Lung (tissue), 12 donors: Measurements from ENCODE around the gene CHSY1. TPM values are rescaled to one million over a fixed set of nuclear protein-coding genes. Genes with fewer than 3 reads are reported as not detected.
"Not testable (repeated sequence)": the region's sequence is repeated elsewhere in the genome, so short reads cannot be mapped to it uniquely, and the experiment has no call there.

Source experiments
- ATAC-seq: fragments of 200-7000 bp; cut with Tn5 transposase; one replicate; pipeline ENCODE4 v1.9.1; 2020; ENCODE audit warnings: moderate number of reproducible peaks; ENCODE audit not compliant: insufficient read depth, low FRiP score
- DNase-seq, 3 donors: peaks; one replicate each; pipeline ENCODE4 v3.0.0-alpha.2; 2013 to 2017
- H3K27ac ChIP-seq, 2 donors: one replicate each; pipeline ENCODE4 v1.5.1; 2013; ENCODE audit warnings: mild to moderate bottlenecking in 2 of 2, moderate library complexity in 2 of 2, control low read depth in 1 of 2, inconsistent platforms in 1 of 2, low read depth in 1 of 2, low read length in 1 of 2
- H3K27me3 ChIP-seq, 3 donors: one replicate each; pipeline ENCODE4 v1.5.1; 2013; ENCODE audit warnings: low read length in 2 of 3; ENCODE audit not compliant: control insufficient read depth in 3 of 3, insufficient read depth in 3 of 3
- H3K36me3 ChIP-seq, 4 donors: one replicate each; pipeline ENCODE4 v1.5.1; 2013; ENCODE audit warnings: low read length in 4 of 4, mild to moderate bottlenecking in 1 of 4, moderate library complexity in 1 of 4; ENCODE audit not compliant: control insufficient read depth in 4 of 4, insufficient read depth in 4 of 4
- H3K4me1 ChIP-seq, 5 donors: one replicate each; pipeline ENCODE4 v1.5.1; 2013; ENCODE audit warnings: low read length in 5 of 5, mild to moderate bottlenecking in 2 of 5, moderate library complexity in 1 of 5; ENCODE audit not compliant: control insufficient read depth in 5 of 5, insufficient read depth in 5 of 5
- H3K4me3 ChIP-seq: one replicate; pipeline ENCODE4 v1.5.1; 2013; ENCODE audit warnings: mild to moderate bottlenecking, control low read depth, moderate library complexity
- H3K9ac ChIP-seq, 2 donors: one replicate each; pipeline ENCODE4 v1.5.1; 2013; ENCODE audit warnings: low read length in 2 of 2, control low read depth in 1 of 2; ENCODE audit not compliant: insufficient read depth in 1 of 2
- H3K9me3 ChIP-seq, 4 donors: one replicate each; pipeline ENCODE4 v1.5.1; 2013; ENCODE audit warnings: low read length in 3 of 4, mild to moderate bottlenecking in 1 of 4, moderate library complexity in 1 of 4; ENCODE audit not compliant: control insufficient read depth in 4 of 4, insufficient read depth in 3 of 4
- CTCF ChIP-seq: IDR thresholded peaks from 2 replicates; pipeline ENCODE4 v1.5.1; 2012; ENCODE audit warnings: mild to moderate bottlenecking; ENCODE audit errors: control extremely low read depth, extremely low read depth
- WGBS, 2 donors: extraction: QIAGEN DNeasy Blood & Tissue Kit; methylation state at CpG; one replicate each; pipeline ENCODE4 v1.1.7; 2013; 5-methylcytosine and 5-hydroxymethylcytosine counted together
- polyA plus RNA-seq, 2 donors: library from polyadenylated mRNA; stranded (reverse); fragments of 200-250 nt; gene quantifications; one replicate each; pipeline ENCODE4 v1.2.1, GENCODE V29; 2013
- total RNA-seq, 2 donors: library from RNA; depleted of rRNA in 1 of 2; stranded (reverse); fragments of >200 nt in 1 of 2; gene quantifications; one replicate each; pipeline ENCODE4 v1.2.1, GENCODE V29; 2014 to 2021
- donor health status: control.
- donor health status: control.
- donor health status: Bipolar disorder and iron deficiency.
- donor health status: healthy.
- donor health status: DM: yes; HTN: yes; CAD: no.

Gene CHSY1
- total and polyA plus RNA-seq, 4 donors, result 11.8 to 52.2 (median 30.4) TPM

GRCh38 chr15:101215681-101216080 is 36.2 kb downstream of the CHSY1 start:
- 94 to 96% methylated on average over 4 of the region's 4 CpGs for WGBS, 2 donors
- no peak overlapping the region for H3K9ac ChIP-seq

GRCh38 chr15:101214435-101215097 is 37.3 kb downstream of the CHSY1 start:
- not testable (repeated sequence) for H3K4me3 ChIP-seq, H3K27me3 ChIP-seq, DNase-seq, H3K9ac ChIP-seq, H3K27ac ChIP-seq, ATAC-seq, H3K9me3 ChIP-seq
- peaks cover 0 to 11% (median 6%) of the 10 kb centered on the region in 4 donors for H3K36me3 ChIP-seq
- WGBS, 2 donors, result 95% methylated on average over 6 of the region's 6 CpGs
- peaks cover 1 to 20% (median 12%) of the 10 kb centered on the region in 5 donors for H3K4me1 ChIP-seq

More at GRCh38 chr15:101215681-101216080, 36.2 kb downstream of the CHSY1 start:
- TF ChIP-seq CTCF, result no peak
- Histone ChIP-seq H3K27me3 (no peaks in the 10 kb centered on the region), H3K36me3 (peaks cover 0 to 11% (median 6%) of the 10 kb centered on the region in 4 donors), H3K9me3 (no peaks in the 10 kb centered on the region), H3K4me3 (no peak overlapping the region), H3K4me1 (peaks cover 2 to 10% (median 7%) of the 10 kb centered on the region in 5 donors), H3K27ac (no peak overlapping the region)
- DNase-seq (no peak), ATAC-seq (no peak)

- TF ChIP-seq CTCF, result no peak
- no peak for DNase-seq
- H3K27ac ChIP-seq, result no peak overlapping the region
Observed at GRCh38 chr15:101213570-101213969, 38.3 kb downstream of the CHSY1 start.

GRCh38 chr15:101213147-101213546 is 38.7 kb downstream of the CHSY1 start:
- no peak overlapping the region for H3K27ac ChIP-seq
- H3K9me3 ChIP-seq, result no peaks in the 10 kb centered on the region
- H3K4me1 ChIP-seq, result peaks cover under 1 to 24% (median 18%) of the 10 kb centered on the region in 5 donors
- no peak for DNase-seq
- no peak for ATAC-seq
- H3K4me3 ChIP-seq, result no peak overlapping the region
- no peaks in the 10 kb centered on the region for H3K27me3 ChIP-seq
- TF ChIP-seq CTCF, result no peak
- H3K9ac ChIP-seq, result no peak overlapping the region
- 37 to 50% methylated on average over 3 of the region's 3 CpGs for WGBS, 2 donors
- peaks cover 0 to 11% (median 6%) of the 10 kb centered on the region in 4 donors for H3K36me3 ChIP-seq

More at GRCh38 chr15:101213570-101213969, 38.3 kb downstream of the CHSY1 start:
- no peak overlapping the region for H3K4me3 ChIP-seq
- no peaks in the 10 kb centered on the region for H3K27me3 ChIP-seq
- peaks cover 0 to 11% (median 6%) of the 10 kb centered on the region in 4 donors for H3K36me3 ChIP-seq
- H3K9ac ChIP-seq, result no peak overlapping the region
- no peak for ATAC-seq
- H3K4me1 ChIP-seq, result peaks cover 0 to 23% (median 14%) of the 10 kb centered on the region in 5 donors
- no peaks in the 10 kb centered on the region for H3K9me3 ChIP-seq
- WGBS, 2 donors, result 56 to 65% methylated on average over 5 of the region's 5 CpGs
